ENCODE measurements around the gene P2RX6. TPM values are rescaled to one million over a fixed set of nuclear protein-coding genes. Genes with fewer than 3 reads are reported as not detected.
"Not testable (repeated sequence)": the region's sequence is repeated elsewhere in the genome, so short reads cannot be mapped to it uniquely, and the experiment has no call there.

P2RX6 gene
- total RNA-seq, 8 experiments from 2014 or later: 0.54 to 7.7 (median 1.1) TPM

GRCh38 chr22:21067901-21068680 lies 53.1 kb downstream of the P2RX6 start:
- no peak for ATAC-seq (replicated peaks in 6 of 8)
- Histone ChIP-seq H3K27ac (no peak overlapping the region), H3K4me3 (no peak overlapping the region), H3K4me1 (replicated peaks in 1 of 2) (no peaks in the 10 kb centered on the region)
- in situ Hi-C loops (cut with MboI; ENCODE audit: low pct_unique_long_range_greater_than_20kb in 2 of 9, low sequenced_read_pairs in 9 of 9, unreplicated experiment in 9 of 9): no loop called here
- 57 to 100% (median 88%) methylated on average over 1 to 8 of the region's 12 CpGs for WGBS, 10 experiments

GRCh38 chr22:21068681-21069276 lies 53.8 kb downstream of the P2RX6 start:
- ATAC-seq (replicated peaks in 6 of 8): no peak
- Histone ChIP-seq H3K4me3 (no peak overlapping the region), H3K27ac (no peak overlapping the region), H3K4me1 (replicated peaks in 1 of 2) (no peaks in the 10 kb centered on the region)
- WGBS, 10 experiments: 0 to 100% (median 75%) methylated on average over 1 to 4 of the region's 4 CpGs; no CpG with 5 or more reads in 2 of the 10 experiments
- in situ Hi-C loops (cut with MboI; ENCODE audit: low pct_unique_long_range_greater_than_20kb in 2 of 9, low sequenced_read_pairs in 9 of 9, unreplicated experiment in 9 of 9): no loop called here

- in situ Hi-C loops (cut with MboI; ENCODE audit: low pct_unique_long_range_greater_than_20kb in 2 of 9, low sequenced_read_pairs in 9 of 9, unreplicated experiment in 9 of 9): no loop called here
- Histone ChIP-seq H3K27ac (no peak overlapping the region), H3K4me1 (replicated peaks in 1 of 2) (no peaks in the 10 kb centered on the region), H3K4me3 (no peak overlapping the region)
- 29 to 100% (median 67%) methylated on average over 1 to 4 of the region's 5 CpGs; no CpG with 5 or more reads in 2 of the 10 experiments for WGBS, 10 experiments
- no peak for ATAC-seq (replicated peaks in 6 of 8)
Observed at GRCh38 chr22:21069375-21069774, 54.4 kb downstream of the P2RX6 start.

DNA sequence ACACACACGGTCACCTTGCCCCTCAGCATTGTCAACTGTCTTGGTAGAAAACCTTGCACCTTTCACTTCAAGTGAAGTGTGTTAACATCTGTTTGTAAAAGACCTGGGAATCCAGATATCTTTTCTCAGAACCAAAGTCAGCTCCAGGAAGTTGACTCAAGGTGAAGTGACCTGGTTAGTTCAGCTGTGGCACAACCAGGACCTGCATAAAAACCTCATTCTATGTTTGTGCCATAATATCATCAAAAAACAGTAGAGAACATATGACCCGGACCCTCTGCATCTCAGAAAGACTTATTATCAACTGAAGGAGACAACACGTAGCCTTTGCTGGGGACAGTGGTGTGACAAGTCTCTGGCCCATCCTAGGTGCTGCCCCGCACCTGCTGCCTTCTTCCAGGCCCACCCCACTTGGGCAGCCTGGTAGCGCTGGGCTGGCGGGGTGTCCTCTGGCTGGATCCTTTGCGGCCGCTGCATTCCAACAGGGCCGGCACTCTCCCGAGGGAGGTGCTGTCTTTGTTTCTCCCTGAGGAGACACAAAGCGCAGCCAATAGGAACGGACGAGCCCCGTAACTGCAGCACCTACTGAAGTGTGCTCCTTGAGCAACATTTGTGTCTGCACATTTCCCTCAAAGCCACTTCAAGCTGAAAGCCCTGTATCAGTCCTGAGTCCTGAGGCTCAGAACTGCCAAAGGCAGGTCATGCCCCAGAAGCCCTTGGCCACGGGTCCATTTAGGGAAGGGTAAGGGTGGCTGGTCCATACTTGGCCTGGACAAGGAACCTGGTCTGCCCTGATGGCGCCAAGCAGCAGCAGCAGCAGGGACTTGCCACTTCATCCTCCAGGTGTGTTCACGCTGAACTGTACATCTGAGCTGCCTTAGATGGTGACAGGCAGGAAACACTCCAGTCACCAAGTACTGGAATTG lies 56.0 kb downstream of the P2RX6 start:
- H3K4me3 ChIP-seq: no peak overlapping the region
- WGBS, 10 experiments: 61 to 100% (median 78%) methylated on average over 1 to 9 of the region's 17 CpGs; no CpG with 5 or more reads in 2 of the 10 experiments
- no peak overlapping the region for H3K27ac ChIP-seq
- H3K4me1 ChIP-seq (replicated peaks in 1 of 2): no peaks in the 10 kb centered on the region
- no peak for ATAC-seq (replicated peaks in 6 of 8)
- in situ Hi-C loops (cut with MboI; ENCODE audit: low pct_unique_long_range_greater_than_20kb in 2 of 9, low sequenced_read_pairs in 9 of 9, unreplicated experiment in 9 of 9): no loop called here

- ATAC-seq (replicated peaks in 6 of 8); H3K4me3 ChIP-seq; H3K4me1 ChIP-seq (replicated peaks in 1 of 2); in situ Hi-C loops (cut with MboI; ENCODE audit: low pct_unique_long_range_greater_than_20kb in 2 of 9, low sequenced_read_pairs in 9 of 9, unreplicated experiment in 9 of 9); H3K27ac ChIP-seq: not testable (repeated sequence)
- 67 to 74% (median 68%) methylated on average over 2 to 3 of the region's 8 CpGs; no CpG with 5 or more reads in 6 of the 10 experiments for WGBS, 10 experiments
Observed at GRCh38 chr22:21071796-21072195, 56.8 kb downstream of the P2RX6 start.

- no peak for ATAC-seq (replicated peaks in 6 of 8)
- Histone ChIP-seq H3K27ac (no peak overlapping the region), H3K4me1 (replicated peaks in 1 of 2) (no peaks in the 10 kb centered on the region), H3K4me3 (no peak overlapping the region)
- in situ Hi-C loops (cut with MboI; ENCODE audit: low pct_unique_long_range_greater_than_20kb in 2 of 9, low sequenced_read_pairs in 9 of 9, unreplicated experiment in 9 of 9): no loop called here
- 80 to 100% (median 100%) methylated on average over 1 to 3 of the region's 3 CpGs; no CpG with 5 or more reads in 7 of the 10 experiments for WGBS, 10 experiments
Observed at GRCh38 chr22:21073023-21073422, 58.1 kb downstream of the P2RX6 start.

DNA sequence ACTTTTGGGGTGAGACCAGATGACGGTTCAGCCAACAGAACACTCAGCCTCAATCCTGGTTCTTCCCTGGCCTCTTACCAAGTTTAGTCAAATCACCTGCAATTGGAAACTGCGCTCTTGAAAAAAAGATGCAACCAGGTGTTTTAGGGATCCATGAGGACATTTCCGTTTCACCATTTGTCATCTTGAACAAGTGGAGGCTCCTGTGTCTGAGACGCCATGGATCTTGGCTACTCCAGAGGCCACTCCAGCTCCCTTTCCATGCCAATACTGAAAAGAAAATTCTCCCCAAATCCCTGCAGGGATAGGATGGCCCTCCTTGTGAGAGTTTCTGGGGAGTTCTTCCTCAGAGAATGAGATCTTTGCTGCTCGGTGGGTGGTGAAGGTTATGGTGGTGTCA lies 58.5 kb downstream of the P2RX6 start:
- ATAC-seq (replicated peaks in 6 of 8): no peak
- H3K27ac ChIP-seq: no peak overlapping the region
- H3K4me1 ChIP-seq (replicated peaks in 1 of 2): no peaks in the 10 kb centered on the region
- H3K4me3 ChIP-seq: no peak overlapping the region
- WGBS, 10 experiments: 83 to 100% (median 100%) methylated on average over 1 to 3 of the region's 5 CpGs; no CpG with 5 or more reads in 5 of the 10 experiments
- in situ Hi-C loops (cut with MboI; ENCODE audit: low pct_unique_long_range_greater_than_20kb in 2 of 9, low sequenced_read_pairs in 9 of 9, unreplicated experiment in 9 of 9): no loop called here

DNA sequence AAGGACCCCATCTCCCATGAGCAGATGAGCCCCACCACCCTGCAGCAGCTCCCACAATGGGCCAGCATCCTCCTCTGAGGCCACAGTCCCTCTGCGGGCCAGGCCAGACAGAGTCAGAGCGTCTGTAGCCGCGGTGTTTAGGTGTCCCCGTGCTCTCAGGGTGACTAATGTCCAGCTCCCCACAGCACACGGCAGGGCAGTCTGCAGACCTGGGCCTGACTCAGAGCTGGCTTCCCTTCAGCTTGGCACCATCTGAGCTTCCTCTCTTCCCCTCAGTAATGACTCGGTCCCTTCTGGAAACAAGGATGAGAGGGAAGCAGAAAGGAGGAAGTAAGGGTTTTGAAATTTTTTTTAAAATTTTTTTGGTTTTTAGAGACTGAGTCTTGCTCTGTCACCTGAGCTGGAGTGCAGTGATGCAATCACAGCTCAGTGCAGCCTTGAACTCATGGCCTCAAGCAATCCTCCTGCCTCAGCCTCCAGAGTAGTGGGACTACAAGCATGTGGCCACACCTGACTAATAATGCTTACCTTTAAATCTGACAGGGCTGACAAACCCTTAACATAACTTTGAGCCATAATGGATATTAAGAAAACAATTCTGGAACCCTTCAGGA lies 59.2 kb downstream of the P2RX6 start:
- 20 to 95% (median 60%) methylated on average over 1 to 5 of the region's 7 CpGs; no CpG with 5 or more reads in 5 of the 10 experiments for WGBS, 10 experiments
- peak in 7 of 8 experiments; percentile 14 to 80 (median 46) for ATAC-seq (replicated peaks in 6 of 8)
- Histone ChIP-seq H3K4me1 (replicated peaks in 1 of 2) (no peaks in the 10 kb centered on the region), H3K4me3 (no peak overlapping the region), H3K27ac (no peak overlapping the region)
- in situ Hi-C loops (cut with MboI; ENCODE audit: low pct_unique_long_range_greater_than_20kb in 2 of 9, low sequenced_read_pairs in 9 of 9, unreplicated experiment in 9 of 9): no loop called here

DNA sequence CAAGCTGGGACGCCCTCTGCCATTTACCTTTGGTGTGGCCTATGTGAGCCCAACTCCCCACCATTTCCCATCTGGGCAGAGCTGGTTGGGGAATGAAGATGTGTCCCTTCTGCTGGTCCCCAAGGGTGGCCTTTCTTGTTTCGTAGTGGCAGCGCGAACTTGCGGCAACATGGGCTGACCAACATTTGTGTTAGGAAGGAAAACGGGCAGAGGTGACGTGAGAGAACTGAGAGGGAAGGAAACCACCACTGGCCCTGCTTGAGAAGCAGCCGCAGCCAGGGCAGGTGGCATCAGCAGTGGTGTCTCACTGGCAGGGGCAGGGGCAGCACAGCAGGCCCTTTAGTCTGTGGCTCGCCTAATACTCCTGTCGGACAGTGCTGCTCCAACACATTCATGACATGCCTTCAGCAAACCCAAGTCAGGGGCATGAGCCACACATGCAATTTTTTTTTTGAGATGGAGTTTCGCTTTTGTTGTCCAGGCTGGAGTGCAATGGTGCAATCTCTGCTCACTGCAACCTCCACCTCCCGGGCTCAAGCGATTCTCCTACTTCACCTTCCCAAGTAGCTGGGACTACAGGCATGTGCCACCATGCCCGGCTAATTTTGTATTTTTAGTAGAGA lies 60.7 kb downstream of the P2RX6 start:
- no peak for ATAC-seq (replicated peaks in 6 of 8)
- in situ Hi-C loops (cut with MboI; ENCODE audit: low pct_unique_long_range_greater_than_20kb in 2 of 9, low sequenced_read_pairs in 9 of 9, unreplicated experiment in 9 of 9): loop anchor here in 1 of 9 experiments (25.0 kb wide), 1 partner anchor 188 kb away; no protein-coding TSS in a partner anchor
- no peak overlapping the region for H3K4me3 ChIP-seq
- WGBS, 10 experiments: 38 to 100% (median 89%) methylated on average over 1 to 7 of the region's 14 CpGs; no CpG with 5 or more reads in 3 of the 10 experiments
- no peaks in the 10 kb centered on the region for H3K4me1 ChIP-seq (replicated peaks in 1 of 2)
- H3K27ac ChIP-seq: no peak overlapping the region

DNA sequence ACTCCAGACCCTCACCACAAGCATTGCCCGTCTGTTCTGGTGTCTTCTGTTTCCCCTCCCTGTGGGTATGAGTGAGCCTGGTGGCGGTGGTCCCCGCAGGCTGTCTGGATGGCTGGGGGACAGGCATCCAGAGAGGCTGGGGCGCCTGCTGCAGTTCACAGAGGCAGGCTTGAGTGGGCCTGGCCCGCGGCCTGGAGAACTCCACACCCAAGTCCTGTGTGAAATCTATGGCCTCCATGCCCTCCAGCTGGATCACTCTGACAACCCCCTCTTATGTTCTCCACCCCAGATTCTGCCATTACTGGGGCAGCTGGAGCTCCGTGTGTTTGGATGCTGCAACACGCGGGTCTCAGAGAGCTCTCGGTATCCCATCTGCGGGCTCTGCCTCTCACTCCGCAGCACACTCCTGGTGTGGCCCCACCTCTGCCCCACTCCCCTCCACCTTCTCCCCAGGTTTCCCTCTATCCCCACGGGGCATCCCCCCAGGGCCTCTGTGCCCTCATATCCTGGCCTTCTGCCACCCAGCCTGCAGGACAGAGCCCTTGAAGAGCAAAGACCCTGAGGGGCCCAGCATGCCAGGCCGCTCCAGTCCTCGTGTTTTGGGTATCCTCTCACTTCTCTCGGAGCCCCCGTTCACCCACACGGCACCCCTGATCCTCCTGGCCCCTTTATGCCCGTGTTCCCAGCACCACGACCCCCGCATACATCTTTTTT lies 62.1 kb downstream of the P2RX6 start:
- no peaks in the 10 kb centered on the region for H3K4me1 ChIP-seq (replicated peaks in 1 of 2)
- ATAC-seq (replicated peaks in 6 of 8): no peak

More for the DNA sequence above, 62.1 kb downstream of the P2RX6 start:
- in situ Hi-C loops (cut with MboI; ENCODE audit: low pct_unique_long_range_greater_than_20kb in 2 of 9, low sequenced_read_pairs in 9 of 9, unreplicated experiment in 9 of 9): loop anchor here in 1 of 9 experiments (25.0 kb wide), 1 partner anchor 190 kb away; no protein-coding TSS in a partner anchor
- 60 to 87% (median 81%) methylated on average over 2 to 8 of the region's 21 CpGs; no CpG with 5 or more reads in 6 of the 10 experiments for WGBS, 10 experiments
- Histone ChIP-seq H3K27ac (no peak overlapping the region), H3K4me3 (no peak overlapping the region)

Data from motor neuron (in vitro differentiated cells).